ENCODE results near the gene TPRN. TPM values are rescaled to one million over a fixed set of nuclear protein-coding genes. Genes with fewer than 3 reads are reported as not detected.

The TPRN gene
- total RNA-seq, 1 donor from 2014 or later, result 3.4 TPM

DNA sequence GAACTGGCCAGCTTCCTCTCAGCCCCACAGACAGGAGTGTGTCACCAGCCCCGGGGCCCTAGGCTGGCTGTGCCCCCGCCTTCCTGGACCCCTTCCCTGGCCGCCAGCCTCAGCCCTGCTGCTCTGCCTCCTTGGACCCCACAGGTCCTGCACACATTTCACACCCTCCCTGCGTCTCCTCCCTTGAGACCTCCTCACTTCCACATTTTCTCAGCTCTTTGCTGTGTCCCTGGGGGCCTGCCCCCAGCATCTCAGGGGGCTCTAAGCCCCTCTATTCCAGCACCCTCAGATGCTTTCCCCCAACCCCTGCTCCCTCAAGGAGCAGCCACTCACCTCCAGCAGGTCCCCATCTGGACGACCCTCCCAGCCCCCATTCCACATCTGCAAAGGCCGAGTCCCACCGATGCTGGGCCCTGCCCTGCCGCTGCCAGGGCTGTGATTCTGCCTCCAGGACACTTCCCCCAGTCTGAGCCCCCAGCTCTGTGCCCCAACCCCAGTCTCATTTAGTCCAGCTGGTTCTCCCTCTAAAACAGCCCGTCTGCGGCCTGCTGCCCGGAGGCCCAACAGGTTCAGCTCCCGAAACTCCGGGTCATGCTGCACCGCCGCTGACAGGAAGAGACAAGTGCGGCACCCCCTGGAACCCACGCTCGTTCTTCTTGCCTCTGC is 34.4 kb upstream of the TPRN start:
- Mint-ChIP-seq H3K4me1 (peaks cover 9% of the 10 kb centered on the region), H3K36me3 (no peaks in the 10 kb centered on the region), H3K9me3 (no peaks in the 10 kb centered on the region), H3K27me3 (ENCODE audit: insufficient read depth, low read depth) (peaks cover 2% of the 10 kb centered on the region), H3K4me3 (peak overlapping the region; percentile 63), H3K27ac (no peak overlapping the region)
- H3F3A ChIP-seq (ENCODE audit: low read depth), result peaks cover 11% of the 10 kb centered on the region
- no peak overlapping the region for H2AFZ ChIP-seq (replicated peaks)
- peaks cover 8% of the 10 kb centered on the region for H3K4me1 ChIP-seq
- no peak overlapping the region for H3K27ac ChIP-seq
- no peaks in the 10 kb centered on the region for H3K9me3 ChIP-seq (ENCODE audit: low read depth)
- H3K79me2 ChIP-seq (ENCODE audit: low read depth), result peaks cover 13% of the 10 kb centered on the region
- H3K4me3 ChIP-seq, result no peak overlapping the region
- no peak for TF ChIP-seq EZH2 (IDR thresholded peaks at IDR 0.05)
- TF ChIP-seq EZH2phosphoT487 (IDR thresholded peaks at IDR 0.05), result no peak
- TF ChIP-seq, protein P1, sequence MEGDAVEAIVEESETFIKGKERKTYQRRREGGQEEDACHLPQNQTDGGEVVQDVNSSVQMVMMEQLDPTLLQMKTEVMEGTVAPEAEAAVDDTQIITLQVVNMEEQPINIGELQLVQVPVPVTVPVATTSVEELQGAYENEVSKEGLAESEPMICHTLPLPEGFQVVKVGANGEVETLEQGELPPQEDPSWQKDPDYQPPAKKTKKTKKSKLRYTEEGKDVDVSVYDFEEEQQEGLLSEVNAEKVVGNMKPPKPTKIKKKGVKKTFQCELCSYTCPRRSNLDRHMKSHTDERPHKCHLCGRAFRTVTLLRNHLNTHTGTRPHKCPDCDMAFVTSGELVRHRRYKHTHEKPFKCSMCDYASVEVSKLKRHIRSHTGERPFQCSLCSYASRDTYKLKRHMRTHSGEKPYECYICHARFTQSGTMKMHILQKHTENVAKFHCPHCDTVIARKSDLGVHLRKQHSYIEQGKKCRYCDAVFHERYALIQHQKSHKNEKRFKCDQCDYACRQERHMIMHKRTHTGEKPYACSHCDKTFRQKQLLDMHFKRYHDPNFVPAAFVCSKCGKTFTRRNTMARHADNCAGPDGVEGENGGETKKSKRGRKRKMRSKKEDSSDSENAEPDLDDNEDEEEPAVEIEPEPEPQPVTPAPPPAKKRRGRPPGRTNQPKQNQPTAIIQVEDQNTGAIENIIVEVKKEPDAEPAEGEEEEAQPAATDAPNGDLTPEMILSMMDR (IDR thresholded peaks at IDR 0.05), result no peak
- H4K20me1 ChIP-seq (ENCODE audit: low read depth), result peaks cover 27% of the 10 kb centered on the region
- no peak for DNase-seq (ENCODE audit: low spot score)
- no peaks in the 10 kb centered on the region for H3K27me3 ChIP-seq
- H3K9ac ChIP-seq, result no peak overlapping the region
- H3K4me2 ChIP-seq, result no peak overlapping the region
- H3K36me3 ChIP-seq, result no peaks in the 10 kb centered on the region

DNA sequence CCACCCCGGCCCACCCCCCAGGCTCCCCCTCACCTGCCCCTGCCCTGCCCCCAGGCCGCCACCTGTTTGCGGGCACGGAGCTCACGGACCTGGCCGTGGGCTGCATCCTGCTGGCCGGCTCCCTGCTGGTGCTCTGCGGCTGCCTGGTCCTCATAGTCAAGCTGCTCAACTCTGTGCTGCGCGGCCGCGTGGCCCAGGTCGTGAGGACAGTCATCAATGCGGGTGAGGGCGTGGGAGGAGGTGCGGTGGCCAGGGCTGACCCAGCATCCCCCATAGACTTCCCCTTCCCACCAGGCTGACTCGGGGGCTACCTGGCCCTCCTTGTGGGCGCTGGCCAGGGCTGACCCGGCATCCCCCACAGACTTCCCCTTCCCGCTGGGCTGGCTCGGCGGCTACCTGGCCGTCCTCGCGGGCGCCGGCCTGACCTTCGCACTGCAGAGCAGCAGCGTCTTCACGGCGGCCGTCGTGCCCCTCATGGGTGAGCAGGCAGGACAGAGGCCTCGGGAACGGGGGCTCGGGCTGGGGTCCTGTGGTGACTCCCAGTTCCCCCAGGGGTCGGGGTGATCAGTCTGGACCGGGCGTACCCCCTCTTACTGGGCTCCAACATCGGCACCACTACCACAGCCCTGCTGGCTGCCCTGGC is 33.6 kb upstream of the TPRN start:
- Histone ChIP-seq H3K9me3 (ENCODE audit: low read depth) (no peaks in the 10 kb centered on the region), H3K36me3 (no peaks in the 10 kb centered on the region), H3K9ac (no peak overlapping the region), H3K4me1 (peaks cover 8% of the 10 kb centered on the region), H3K4me2 (no peak overlapping the region), H3K27me3 (no peaks in the 10 kb centered on the region), H3K4me3 (no peak overlapping the region), H3K27ac (no peak overlapping the region), H2AFZ (replicated peaks) (no peak overlapping the region), H4K20me1 (ENCODE audit: low read depth) (peaks cover 23% of the 10 kb centered on the region), H3F3A (ENCODE audit: low read depth) (peaks cover 8% of the 10 kb centered on the region), H3K79me2 (ENCODE audit: low read depth) (peaks cover 6% of the 10 kb centered on the region)
- Mint-ChIP-seq H3K9me3 (no peaks in the 10 kb centered on the region), H3K27me3 (ENCODE audit: insufficient read depth, low read depth) (peaks cover 2% of the 10 kb centered on the region), H3K4me3 (no peak overlapping the region), H3K4me1 (peaks cover 6% of the 10 kb centered on the region), H3K27ac (no peak overlapping the region), H3K36me3 (no peaks in the 10 kb centered on the region)
- no peak for TF ChIP-seq EZH2 (IDR thresholded peaks at IDR 0.05)
- TF ChIP-seq, protein P1 (IDR thresholded peaks at IDR 0.05), result no peak
- TF ChIP-seq EZH2phosphoT487 (IDR thresholded peaks at IDR 0.05), result no peak
- no peak for DNase-seq (ENCODE audit: low spot score)

DNA sequence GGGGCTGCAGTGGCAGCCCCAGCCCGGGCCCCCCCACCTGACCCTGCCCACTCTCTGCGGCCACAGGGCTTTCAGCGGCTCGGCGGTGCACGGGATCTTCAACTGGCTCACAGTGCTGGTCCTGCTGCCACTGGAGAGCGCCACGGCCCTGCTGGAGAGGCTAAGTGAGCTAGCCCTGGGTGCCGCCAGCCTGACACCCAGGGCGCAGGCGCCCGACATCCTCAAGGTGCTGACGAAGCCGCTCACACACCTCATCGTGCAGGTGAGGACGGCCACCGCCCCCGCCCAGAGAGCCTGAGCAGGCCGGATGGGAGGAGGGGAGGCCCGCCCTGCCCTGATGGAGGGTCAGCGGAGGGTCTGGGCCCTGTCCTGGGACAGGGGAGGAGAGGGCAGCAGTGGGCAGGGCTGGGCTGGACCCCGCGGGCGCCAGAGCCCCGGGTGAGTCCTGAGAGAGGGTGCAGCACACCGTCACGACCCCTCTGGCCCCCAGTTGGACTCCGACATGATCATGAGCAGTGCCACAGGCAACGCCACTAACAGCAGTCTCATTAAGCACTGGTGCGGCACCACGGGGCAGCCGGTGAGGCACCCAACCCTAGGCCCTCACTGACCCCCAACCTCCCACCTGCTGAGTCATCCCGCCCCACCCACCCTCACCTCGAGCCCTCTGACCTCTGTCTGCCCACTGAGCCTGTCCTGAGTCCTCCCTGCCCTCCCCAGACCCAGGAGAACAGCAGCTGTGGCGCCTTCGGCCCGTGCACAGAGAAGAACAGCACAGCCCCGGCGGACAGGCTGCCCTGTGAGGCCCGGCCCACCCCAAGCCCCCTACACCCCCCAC is 32.8 kb upstream of the TPRN start:
- Histone ChIP-seq H3K79me2 (ENCODE audit: low read depth) (no peaks in the 10 kb centered on the region), H3K36me3 (no peaks in the 10 kb centered on the region), H3K9ac (no peak overlapping the region), H3K4me1 (peaks cover 8% of the 10 kb centered on the region), H3K9me3 (ENCODE audit: low read depth) (no peaks in the 10 kb centered on the region), H3K27me3 (no peaks in the 10 kb centered on the region), H3K4me3 (no peak overlapping the region), H3K27ac (no peak overlapping the region), H3K4me2 (no peak overlapping the region), H3F3A (ENCODE audit: low read depth) (peaks cover 4% of the 10 kb centered on the region), H4K20me1 (ENCODE audit: low read depth) (peaks cover 15% of the 10 kb centered on the region), H2AFZ (replicated peaks) (no peak overlapping the region)
- no peak for DNase-seq (ENCODE audit: low spot score)
- no peaks in the 10 kb centered on the region for H3K4me1 Mint-ChIP-seq
- no peak overlapping the region for H3K27ac Mint-ChIP-seq
- no peak for TF ChIP-seq EZH2 (IDR thresholded peaks at IDR 0.05)
- TF ChIP-seq EZH2phosphoT487 (IDR thresholded peaks at IDR 0.05), result no peak
- TF ChIP-seq, protein P1 (IDR thresholded peaks at IDR 0.05), result no peak
- no peaks in the 10 kb centered on the region for H3K36me3 Mint-ChIP-seq
- H3K4me3 Mint-ChIP-seq, result no peak overlapping the region
- peaks cover 2% of the 10 kb centered on the region for H3K27me3 Mint-ChIP-seq (ENCODE audit: insufficient read depth, low read depth)
- H3K9me3 Mint-ChIP-seq, result no peaks in the 10 kb centered on the region

Data from neural progenitor cell (in vitro differentiated cells).